IMR-90 (cell line): ENCODE results near the gene CNNM3.

Experiments used
- CTCF ChIP-seq: conservative IDR thresholded peaks from 2 replicates; pipeline ENCODE4 v1.5.1; 2012; ENCODE audit warnings: mild to moderate bottlenecking, low read depth, low read length, improper control_type of control experiment
- POLR2A ChIP-seq: IDR thresholded peaks from 2 replicates; pipeline ENCODE4 v1.6.1; 2012; ENCODE audit warnings: mild to moderate bottlenecking, low read depth, low read length
- RAD21 ChIP-seq: IDR thresholded peaks from 2 replicates; pipeline ENCODE4 v1.6.1; 2012; ENCODE audit warnings: low read length, improper control_type of control experiment

- no peak for TF ChIP-seq RAD21
- TF ChIP-seq CTCF = no peak
- no peak for TF ChIP-seq POLR2A
Observed at GRCh38 chr2:96874198-96874831, 58.2 kb downstream of the CNNM3 start.
